Stimulated activated CD4-positive, alpha-beta T cell treated with anti-CD3 and anti-CD28 coated beads, TNF-alpha, amount 100 ng/mL, for 1 hour (primary cell): Measurements from ENCODE around the gene UBR2.
"Not testable (repeated sequence)": the region's sequence is repeated elsewhere in the genome, so short reads cannot be mapped to it uniquely, and the experiment has no call there.

Source experiments
- DNase-seq, 3 donors: peaks; one replicate each; pipeline ENCODE4 v3.0.0-alpha.2; 2020; ENCODE audit warnings: low read depth in 3 of 3, low spot score in 1 of 3

Gene UBR2

GRCh38 chr6:42618105-42618504 is 54.3 kb downstream of the UBR2 start:
- no peak for DNase-seq

- no peak for DNase-seq
These were observed 54.9 kb downstream of the UBR2 start for GRCh38 chr6:42618686-42619085.

- no peak for DNase-seq
These were observed 56.1 kb downstream of the UBR2 start for GRCh38 chr6:42619963-42620362.

- DNase-seq = no peak
These were observed 60.8 kb downstream of the UBR2 start for GRCh38 chr6:42624601-42625000.

- no peak for DNase-seq
These were observed 63.2 kb downstream of the UBR2 start for GRCh38 chr6:42627044-42627443.

- DNase-seq = no peak
These were observed 63.8 kb downstream of the UBR2 start for GRCh38 chr6:42627674-42628073.

- DNase-seq = no peak
These were observed 64.8 kb downstream of the UBR2 start for GRCh38 chr6:42628604-42629003.

- DNase-seq = no peak
These were observed 66.0 kb downstream of the UBR2 start for GRCh38 chr6:42629845-42630244.

- no peak for DNase-seq
These were observed 73.9 kb downstream of the UBR2 start for GRCh38 chr6:42637681-42638080.

GRCh38 chr6:42642794-42643193 is 79.0 kb downstream of the UBR2 start:
- DNase-seq = no peak

GRCh38 chr6:42644211-42644610 is 80.4 kb downstream of the UBR2 start:
- no peak for DNase-seq

GRCh38 chr6:42652024-42652746 is 88.4 kb downstream of the UBR2 start:
- DNase-seq = no peak

- DNase-seq = no peak
These were observed 90.0 kb downstream of the UBR2 start for GRCh38 chr6:42653851-42654250.

GRCh38 chr6:42659806-42660205 is 96.0 kb downstream of the UBR2 start:
- DNase-seq = no peak

- DNase-seq = peak; percentile 60 to 80 (median 73)
These were observed 97.8 kb downstream of the UBR2 start for GRCh38 chr6:42661540-42662153.

GRCh38 chr6:42664718-42665117 is 100.9 kb downstream of the UBR2 start:
- DNase-seq = no peak

GRCh38 chr6:42674368-42674767 is 110.5 kb downstream of the UBR2 start:
- DNase-seq = not testable (repeated sequence)

- DNase-seq = no peak
These were observed 111.0 kb downstream of the UBR2 start for GRCh38 chr6:42674780-42675179.

- no peak for DNase-seq
These were observed 115.5 kb downstream of the UBR2 start for GRCh38 chr6:42679358-42679757.

- no peak for DNase-seq
These were observed 124.5 kb downstream of the UBR2 start for GRCh38 chr6:42688281-42688680.

- DNase-seq = no peak
These were observed 125.5 kb downstream of the UBR2 start for GRCh38 chr6:42689371-42689770.

- no peak for DNase-seq
These were observed 126.4 kb downstream of the UBR2 start for GRCh38 chr6:42690151-42690702.

- no peak for DNase-seq
These were observed 127.0 kb downstream of the UBR2 start for GRCh38 chr6:42690872-42691271.
